Hematopoietic multipotent progenitor cell (in vitro differentiated cells): Measurements from ENCODE around the gene STRADB. TPM values are rescaled to one million over a fixed set of nuclear protein-coding genes. Genes with fewer than 3 reads are reported as not detected.
"Not testable (repeated sequence)": the region's sequence is repeated elsewhere in the genome, so short reads cannot be mapped to it uniquely, and the experiment has no call there.

Source experiments
- DNase-seq, 3 donors: peaks; one replicate each; pipeline ENCODE4 v3.0.0-alpha.2; 2011 to 2015; ENCODE audit warnings: low read depth in 2 of 3, low spot score in 2 of 3
- total RNA-seq: library from RNA; depleted of rRNA; stranded (reverse); fragments of >200 nt; gene quantifications from one replicate; pipeline ENCODE4 v1.2.3, GENCODE V29; 2012

Gene STRADB
- total RNA-seq, 1 donor, result 17.8 TPM

DNA sequence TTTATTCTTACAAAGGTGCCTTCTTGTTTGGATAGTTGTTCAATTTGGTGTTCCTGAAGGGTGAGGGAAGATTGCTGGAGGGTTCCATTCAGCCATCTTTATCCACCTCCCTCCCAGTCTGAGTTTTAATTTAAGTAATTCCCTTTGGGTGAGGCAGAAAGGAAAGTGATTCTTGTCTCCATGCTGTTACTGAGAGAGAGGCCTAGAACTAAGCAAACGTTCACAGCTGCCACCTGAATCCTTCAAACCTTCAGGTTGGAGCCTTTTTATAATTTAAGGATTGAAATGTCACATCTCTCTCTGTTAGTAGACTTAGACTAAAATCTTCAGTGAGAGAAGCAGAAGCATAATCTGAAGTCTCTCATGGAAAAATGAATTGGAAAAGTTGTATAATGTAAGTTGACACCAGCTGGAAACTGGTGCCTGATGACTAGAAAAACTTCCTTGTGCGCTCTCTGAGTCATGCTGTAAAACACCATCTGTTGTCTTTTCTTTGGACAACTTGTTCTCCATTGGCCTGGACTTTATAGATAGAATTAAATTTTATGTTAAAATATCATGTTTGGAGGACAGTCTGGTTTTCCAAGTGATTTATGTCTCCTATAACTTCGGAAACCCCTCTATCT is 14.6 kb downstream of the STRADB start:
- no peak for DNase-seq

DNA sequence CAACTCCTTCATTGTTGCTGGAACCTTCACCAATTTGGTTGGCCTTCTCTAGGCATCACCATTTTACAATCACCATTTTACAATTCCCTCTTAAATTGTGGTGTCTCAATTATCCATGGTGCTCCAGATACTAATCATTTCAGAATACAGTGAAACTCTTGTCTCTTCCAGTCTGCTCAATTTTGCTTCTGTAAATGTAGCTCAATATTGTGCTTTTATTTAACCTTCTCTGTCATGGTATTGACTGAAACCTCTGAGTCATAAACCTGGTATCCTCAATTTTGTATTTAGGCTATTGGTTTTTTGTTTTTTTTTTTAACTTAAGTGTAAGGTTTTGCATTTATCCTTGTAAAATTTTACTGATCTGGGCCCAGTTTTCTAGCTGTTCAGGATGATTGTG is 16.1 kb downstream of the STRADB start:
- no peak for DNase-seq

DNA sequence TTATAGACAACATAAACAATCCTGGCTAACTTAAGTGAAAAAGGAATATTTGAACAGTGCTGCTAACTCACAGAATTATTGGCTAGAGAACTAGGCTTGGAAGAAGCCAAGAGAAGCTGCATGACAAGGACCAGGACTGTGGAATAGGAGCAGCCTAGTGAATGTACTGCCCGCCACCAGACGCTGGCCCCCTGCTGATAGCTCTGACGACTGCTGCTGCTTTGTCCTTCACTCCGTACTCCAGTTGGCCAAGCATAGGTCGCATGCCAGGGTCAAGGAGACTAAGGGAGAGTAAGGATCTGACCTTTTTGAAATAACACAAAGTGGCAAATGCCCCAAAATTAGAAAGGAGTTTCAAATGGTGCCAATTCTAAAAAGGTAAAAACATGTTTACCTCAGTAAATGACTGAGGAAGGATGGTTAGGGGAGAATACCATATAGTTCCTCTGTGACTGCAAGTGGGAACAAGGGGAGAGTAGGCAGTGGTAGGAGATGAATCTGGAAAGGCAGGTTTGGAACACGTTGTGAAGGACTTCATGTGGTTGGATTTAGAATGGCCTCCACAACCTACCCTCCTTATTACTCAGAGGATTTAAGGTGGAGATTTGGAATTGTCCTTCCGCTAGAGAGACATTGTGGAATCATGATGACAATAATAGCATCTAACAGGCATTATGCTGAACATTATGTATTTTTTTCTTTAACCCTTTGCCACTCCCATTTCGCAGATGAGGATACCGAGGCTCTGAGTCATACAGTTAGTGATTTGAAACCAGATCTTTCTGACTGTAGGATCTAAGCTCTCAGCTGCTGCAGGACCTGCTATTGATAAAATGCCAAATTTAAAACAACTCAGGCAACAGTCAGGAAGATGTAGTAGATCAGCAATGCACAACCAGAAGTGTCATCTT is 19.5 kb downstream of the STRADB start:
- no peak for DNase-seq

DNA sequence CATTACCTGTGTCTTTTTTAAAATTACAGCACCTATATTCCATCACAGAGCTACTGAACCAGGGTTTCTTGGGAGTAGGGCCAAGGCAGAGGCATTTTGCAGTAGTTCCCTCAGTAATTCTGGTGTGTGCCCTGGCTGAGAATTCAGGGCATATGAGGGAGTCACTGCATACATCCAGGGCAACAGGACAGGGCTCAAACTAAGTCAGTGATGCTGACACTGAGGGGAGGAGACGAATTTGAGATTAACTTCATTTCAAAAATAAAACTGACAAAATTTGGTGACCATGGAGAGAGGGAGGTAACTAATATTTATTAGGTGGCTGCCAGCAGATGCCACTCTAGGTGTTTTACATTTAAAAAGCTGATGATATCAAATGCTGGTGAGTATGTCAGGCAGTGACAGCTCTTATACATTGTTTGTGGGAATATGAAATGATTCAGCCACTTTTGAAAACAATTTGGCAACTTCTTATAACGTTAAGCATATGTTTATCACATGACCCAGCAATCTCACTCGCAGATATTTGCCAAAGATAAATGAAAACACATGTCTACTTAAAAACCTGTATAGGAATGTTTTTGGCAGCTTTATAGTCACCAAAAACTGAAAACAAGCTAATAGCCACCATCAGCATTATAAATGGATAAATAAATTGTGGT is 20.3 kb downstream of the STRADB start:
- DNase-seq, result no peak

DNA sequence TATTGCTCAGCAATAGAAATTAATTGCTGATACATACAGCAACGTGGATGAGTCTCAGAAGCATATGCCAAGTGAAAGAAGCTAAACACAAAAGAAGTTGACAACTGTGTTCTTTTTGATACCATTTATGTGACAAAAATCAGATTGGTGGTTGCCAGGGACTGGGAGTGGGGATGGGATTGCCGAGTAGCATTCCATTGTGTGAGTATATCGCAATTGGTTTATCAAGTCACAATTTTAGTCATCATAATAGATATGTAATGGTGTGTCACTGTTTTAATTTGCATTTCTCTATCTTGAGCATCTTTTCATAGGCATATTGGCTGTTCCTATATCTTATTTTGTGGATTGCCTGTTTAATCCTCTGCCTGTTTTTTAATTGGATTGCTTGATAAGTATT is 20.9 kb downstream of the STRADB start:
- no peak for DNase-seq

DNA sequence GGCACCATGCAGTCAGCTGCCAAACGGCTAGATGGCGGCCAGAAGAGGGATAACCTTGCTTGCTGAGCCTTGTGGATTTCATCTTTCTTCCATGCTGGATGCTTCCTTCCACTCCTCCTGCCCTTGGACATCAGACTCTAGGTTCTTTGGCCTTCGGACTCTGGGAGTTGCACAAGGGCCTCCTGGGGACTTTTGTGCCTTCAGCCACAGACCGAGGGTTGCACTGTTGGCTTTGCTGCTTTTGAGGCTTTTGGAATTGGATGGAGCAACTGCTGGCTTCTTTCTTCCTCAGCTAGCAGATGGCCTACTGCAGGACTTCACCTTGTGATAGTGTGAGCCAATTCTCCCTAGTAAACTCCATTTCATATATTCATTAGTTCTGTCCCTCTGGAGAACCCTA is 31.0 kb downstream of the STRADB start:
- no peak for DNase-seq

DNA sequence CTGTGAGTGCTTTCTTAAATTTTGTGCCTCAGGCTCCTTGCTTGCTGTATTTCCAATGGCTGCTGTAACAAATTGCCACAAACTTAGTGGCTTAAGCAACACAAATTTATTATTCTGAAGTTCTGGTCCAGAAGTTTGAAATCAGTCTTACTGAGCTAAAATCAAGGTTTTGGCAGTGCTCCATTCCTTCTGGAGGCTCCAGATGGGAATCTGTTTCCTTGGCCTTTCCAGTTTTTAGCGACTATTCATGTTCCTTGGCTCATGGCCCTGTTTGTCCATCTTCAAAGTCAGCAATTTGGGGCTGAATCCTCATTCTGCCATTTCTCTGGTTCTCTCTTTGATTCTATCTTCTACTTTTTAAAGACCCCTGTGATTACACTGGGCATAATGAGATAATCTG is 31.8 kb downstream of the STRADB start:
- no peak for DNase-seq

DNA sequence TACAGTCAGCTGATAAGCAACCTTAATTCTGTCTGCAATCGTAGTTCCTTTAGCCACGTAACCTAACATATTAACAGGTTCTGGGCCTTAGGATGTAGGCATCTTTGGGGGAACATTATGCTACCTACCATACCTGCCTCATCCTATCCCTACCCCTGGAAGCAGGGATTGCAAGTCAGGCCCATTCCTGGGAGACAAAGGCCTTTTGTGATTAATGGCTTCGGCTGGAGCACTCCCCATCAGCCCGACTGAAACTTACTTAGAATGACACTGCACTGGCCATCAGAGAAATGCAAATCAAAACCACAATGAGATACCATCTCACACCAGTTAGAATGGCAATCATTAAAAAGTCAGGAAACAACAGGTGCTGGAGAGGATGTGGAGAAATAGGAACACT is 32.2 kb downstream of the STRADB start:
- DNase-seq, result not testable (repeated sequence)

DNA sequence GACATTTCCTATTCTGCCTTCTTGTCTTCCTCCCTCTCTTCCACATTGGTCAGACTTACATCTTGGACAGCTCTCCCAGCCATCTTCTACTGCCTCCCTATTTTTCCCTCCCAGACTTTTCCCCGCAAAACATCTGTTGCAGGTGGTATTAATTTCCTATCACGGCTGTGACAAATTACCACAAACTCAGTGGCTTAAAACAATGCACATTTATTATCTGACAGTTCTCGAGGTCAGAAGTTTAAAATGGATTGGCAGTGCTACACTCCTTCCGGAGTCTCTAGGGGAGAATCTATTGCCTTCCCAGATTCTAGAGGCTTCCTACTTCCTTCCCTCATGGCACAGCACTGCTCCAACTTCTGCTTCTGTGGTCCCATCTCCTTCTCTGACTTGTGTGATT is 33.3 kb downstream of the STRADB start:
- no peak for DNase-seq

DNA sequence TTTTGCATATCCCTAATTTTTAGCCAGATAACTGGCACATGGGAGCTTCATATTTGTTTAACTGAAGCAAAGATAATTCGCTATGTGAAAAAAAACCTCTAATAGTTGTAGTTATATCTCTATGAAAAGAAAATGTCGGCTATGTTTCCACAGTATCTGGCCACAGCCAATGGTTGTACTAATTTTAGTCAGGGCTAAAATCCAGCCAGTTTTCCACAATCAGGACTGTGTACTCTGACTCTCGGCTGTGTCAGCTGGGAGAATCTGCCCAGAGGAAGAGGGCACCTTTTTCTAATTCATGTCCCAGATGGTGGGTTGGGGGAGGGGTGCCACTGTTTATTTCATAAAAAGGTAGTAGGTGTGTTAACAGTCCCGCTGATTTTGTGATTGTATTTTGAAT is 38.8 kb downstream of the STRADB start:
- DNase-seq, result no peak

DNA sequence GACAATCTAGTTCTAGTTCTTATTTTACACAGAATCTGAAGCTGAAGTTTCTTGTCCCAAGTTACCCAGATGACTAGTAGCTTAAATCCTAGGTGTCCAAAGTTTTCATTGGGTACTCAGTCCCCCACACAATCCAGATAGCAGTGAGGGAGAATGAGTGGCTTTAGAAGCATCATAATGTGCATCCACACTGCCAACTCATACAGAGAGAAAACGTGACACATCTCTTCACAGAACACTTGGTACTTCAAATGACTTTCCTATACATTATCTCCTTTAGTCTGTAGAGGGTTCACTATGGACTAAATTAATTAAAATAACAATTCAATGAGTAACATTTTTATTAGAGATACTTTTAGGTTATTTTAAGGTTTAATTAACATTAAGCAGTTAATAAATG is 45.2 kb downstream of the STRADB start:
- no peak for DNase-seq

DNA sequence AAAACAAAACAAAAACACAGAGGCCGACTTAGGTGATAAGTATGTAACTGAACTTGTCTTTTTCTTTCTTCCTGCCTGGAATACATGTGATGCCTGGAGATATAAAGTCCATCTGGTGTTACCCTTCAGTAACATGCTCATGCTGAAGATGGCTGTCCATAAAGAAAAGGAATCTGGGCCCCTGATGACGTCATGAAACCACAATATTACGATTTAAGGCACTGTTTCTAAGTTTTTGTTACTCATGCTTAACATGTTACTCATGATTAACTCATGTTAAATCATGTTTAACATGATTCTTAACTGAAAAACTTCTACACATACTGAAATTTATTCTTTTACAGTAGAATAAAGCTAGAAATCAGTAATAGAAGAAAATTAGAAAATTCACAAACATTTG is 49.0 kb downstream of the STRADB start:
- DNase-seq, result no peak

DNA sequence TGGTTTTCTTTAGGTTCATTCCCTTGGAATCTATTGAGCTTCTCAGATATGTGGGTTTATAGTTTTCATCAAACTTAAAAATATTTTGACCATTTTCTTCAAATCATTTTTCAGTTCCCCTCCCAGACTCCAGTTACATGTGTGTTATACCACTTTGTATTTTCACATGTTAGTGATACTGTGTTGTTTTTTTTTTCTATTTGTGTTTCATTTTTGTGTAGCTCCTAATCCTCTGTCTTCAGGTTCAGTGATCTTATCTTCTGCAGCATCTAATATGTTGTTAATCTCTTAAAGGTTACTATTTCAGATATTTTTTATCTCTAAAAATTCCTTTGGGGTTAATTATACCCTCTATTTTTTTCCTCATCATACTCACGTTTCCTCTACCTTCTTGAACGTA is 51.2 kb downstream of the STRADB start:
- DNase-seq, result no peak

DNA sequence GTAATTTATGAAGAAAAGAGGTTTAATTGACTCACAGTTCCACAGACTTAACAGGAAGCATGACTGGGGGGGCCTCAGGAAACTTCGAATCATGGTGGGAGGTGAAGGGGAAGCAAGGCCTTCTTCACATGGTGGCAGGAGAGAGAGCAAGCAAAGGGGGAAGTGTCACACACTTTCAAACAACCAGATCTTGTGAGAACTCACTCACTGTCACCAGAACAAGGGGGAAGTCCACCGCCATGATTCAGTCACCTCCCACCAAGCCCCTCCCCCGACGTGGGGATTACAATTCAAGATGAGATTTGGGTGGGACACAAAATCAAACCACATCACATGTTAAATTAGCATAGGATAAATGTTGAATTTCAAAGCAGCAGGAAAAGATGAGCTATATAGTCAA is 56.2 kb downstream of the STRADB start:
- DNase-seq, result no peak

DNA sequence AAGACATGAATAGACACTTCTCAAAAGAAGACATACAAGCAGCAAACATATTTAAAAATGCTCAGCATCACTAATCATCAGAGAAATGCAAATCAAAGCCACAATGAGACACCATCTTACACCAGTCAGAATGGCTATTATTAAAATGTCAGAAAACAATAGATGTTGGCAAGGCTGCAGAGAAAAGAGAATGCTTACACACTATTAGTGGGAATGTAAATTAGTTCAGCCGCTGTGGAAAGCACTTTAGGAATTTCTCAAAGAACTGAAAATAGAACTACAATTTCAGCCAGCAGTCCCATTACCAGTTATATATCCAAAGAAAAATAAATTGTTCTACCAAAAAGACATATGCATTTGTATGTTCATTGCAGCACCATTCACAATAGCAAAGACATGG is 61.7 kb downstream of the STRADB start:
- no peak for DNase-seq

DNA sequence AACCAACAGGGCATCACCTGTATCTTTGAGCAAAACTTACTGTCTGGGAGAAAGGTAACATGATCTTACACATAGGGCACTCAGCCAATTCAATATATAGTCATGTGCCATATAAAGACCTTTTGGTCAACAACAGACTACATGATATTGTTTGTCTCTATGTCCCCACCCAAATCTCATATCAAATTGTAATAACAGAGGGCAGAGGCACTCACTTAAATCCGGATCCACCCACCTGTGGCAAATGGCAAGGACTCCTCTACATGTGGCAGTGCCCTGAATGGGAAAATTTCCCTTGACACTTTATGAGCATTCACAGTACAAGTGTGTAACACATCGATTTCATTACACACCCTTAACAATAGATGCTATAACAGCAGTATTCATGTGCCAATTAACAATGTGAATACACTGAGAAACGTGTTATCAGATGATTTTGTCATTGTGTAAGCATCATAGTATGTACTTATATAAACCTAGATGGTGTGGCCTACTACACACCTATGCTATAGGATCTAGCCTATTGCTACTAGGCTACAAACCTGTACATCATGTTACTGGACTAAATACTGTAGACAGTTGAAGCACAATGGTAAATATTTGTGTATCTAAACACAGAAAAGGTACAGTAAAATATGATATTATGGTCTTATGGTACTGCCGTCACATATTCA is 64.2 kb downstream of the STRADB start:
- DNase-seq, result no peak

DNA sequence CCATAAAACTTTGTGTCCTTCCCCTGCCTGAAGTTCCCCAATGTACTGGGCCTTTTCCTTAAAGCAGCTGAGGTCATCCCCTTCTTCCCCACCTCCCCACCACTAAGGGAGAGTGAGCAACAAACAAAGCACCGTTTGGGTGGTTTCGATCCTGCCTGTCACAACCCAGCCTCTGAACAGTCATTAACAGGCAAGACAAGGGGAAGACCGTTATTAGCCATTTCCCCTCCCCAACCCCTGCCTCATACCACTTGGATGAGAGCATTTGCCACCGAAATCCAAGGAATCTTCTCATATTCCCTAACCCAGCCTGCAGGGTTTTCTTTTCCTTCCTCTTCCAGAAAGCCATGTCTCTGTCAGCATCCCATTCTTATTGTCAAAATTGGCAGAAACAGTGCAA is 65.6 kb downstream of the STRADB start:
- DNase-seq, result no peak

DNA sequence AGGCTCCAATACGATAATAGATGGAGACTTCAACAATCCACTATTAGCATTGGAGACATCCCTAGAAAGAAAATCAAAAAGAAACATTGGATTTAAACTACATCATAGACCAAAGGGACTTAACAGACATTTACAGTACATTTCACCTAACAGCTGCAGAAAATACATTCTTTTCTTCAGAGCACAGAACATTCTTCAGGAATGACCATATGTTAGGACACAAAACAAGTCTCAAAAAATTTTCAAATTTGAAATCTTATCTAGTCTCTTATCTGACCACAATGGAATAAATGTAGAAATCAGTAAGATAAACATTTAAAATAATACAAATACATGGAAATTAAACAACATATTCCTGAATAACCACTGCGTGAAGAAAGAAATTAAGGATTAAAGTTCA is 68.7 kb downstream of the STRADB start:
- DNase-seq, result no peak

DNA sequence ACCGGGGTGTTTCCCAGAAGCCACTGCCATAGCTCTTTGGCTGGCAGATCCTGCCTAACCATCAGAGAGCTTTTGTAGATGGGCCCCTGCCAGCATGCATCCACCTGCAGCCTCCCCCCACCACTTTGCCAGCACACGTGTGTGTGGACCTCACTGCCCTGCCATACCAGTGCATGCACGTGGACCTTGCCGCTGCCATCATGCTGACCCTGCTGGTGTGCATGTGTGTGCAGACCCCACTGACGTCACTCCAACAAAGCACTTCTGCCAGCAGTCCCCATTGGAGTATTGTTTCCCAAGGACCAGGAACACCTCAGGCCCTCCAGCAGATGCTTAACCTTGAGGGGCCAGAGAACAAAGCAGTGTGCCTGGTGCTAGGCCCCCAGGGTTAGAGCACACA is 71.4 kb downstream of the STRADB start:
- DNase-seq, result no peak

DNA sequence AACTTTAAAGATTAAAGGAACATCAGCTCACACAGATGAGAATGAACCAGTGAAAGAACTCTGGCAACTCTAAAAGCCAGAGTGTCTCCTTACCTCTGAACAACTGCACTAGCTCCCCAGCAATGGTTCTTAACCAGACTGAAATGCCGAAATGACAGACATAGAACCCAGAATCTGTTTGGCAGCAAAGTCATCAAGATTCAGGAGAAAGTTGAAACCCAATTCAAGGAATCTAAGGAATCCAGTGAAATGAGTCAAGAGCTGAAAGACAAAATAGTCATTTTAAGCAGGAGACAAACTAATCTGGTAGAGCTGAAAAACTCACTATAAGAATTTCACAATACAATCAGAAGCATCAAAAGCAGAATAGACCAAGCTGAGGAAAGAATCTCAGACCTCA is 72.0 kb downstream of the STRADB start:
- no peak for DNase-seq
